ENCODE data around the gene INMT.

Gene INMT

GRCh38 chr7:30790356-30790755 lies 38.4 kb downstream of the INMT start:
- DNase-seq: no peak

GRCh38 chr7:30791114-30791513 lies 39.2 kb downstream of the INMT start:
- DNase-seq: no peak

GRCh38 chr7:30795161-30795948 lies 43.4 kb downstream of the INMT start:
- DNase-seq: no peak

- DNase-seq: no peak
These were observed 44.4 kb downstream of the INMT start for GRCh38 chr7:30796105-30796869.

GRCh38 chr7:30797176-30798040 lies 45.5 kb downstream of the INMT start:
- no peak for DNase-seq

- no peak for DNase-seq
These were observed 47.5 kb downstream of the INMT start for GRCh38 chr7:30799206-30799975.

- no peak for DNase-seq
These were observed 48.2 kb downstream of the INMT start for GRCh38 chr7:30799976-30800661.

- peak; percentile 62 to 69 for DNase-seq
These were observed 48.9 kb downstream of the INMT start for GRCh38 chr7:30800785-30801252.

GRCh38 chr7:30802812-30803211 lies 50.9 kb downstream of the INMT start:
- DNase-seq: no peak

GRCh38 chr7:30804078-30804661 lies 52.2 kb downstream of the INMT start:
- DNase-seq: no peak

- no peak for DNase-seq
These were observed 53.3 kb downstream of the INMT start for GRCh38 chr7:30805081-30805691.

- no peak for DNase-seq
These were observed 54.0 kb downstream of the INMT start for GRCh38 chr7:30805931-30806330.
